Natural killer cell (primary cell): ENCODE data around the gene ATP5ME. TPM values are rescaled to one million over a fixed set of nuclear protein-coding genes. Genes with fewer than 3 reads are reported as not detected.
"Not testable (repeated sequence)": the region's sequence is repeated elsewhere in the genome, so short reads cannot be mapped to it uniquely, and the experiment has no call there.

ENCODE experiments used
- ATAC-seq, 3 donors: fragments of 150-1000 bp in 2 of 3; fragments of 200-7000 bp in 1 of 3; cut with Tn5 transposase; 1 replicate in 1 of 3; 2 replicates in 2 of 3; pipeline ENCODE4 v1.10.0; 2021; ENCODE audit warnings: mild to moderate bottlenecking in 2 of 3, moderate library complexity in 2 of 3
- DNase-seq, 2 donors: peaks; one replicate each; pipeline versions ENCODE4 v3.0.0 to v3.0.0-alpha.2; 2013 to 2021; ENCODE audit warnings: mixed read lengths in 1 of 2
- H3K27ac ChIP-seq: one replicate; pipeline ENCODE4 v1.5.1; 2013; ENCODE audit warnings: mild to moderate bottlenecking, low read length
- H3K27me3 ChIP-seq: one replicate; pipeline ENCODE4 v1.6.1; 2013; ENCODE audit warnings: low read length; ENCODE audit not compliant: control insufficient read depth, insufficient read depth
- H3K36me3 ChIP-seq: one replicate; pipeline ENCODE4 v1.6.1; 2013; ENCODE audit warnings: low read length; ENCODE audit not compliant: control insufficient read depth, insufficient read depth
- H3K4me1 ChIP-seq: one replicate; pipeline ENCODE4 v1.6.1; 2013; ENCODE audit warnings: low read length; ENCODE audit not compliant: control insufficient read depth, insufficient read depth
- H3K4me3 ChIP-seq: one replicate; pipeline ENCODE4 v1.5.1; 2013; ENCODE audit warnings: low read length
- H3K9me3 ChIP-seq: one replicate; pipeline ENCODE4 v1.6.1; 2013; ENCODE audit warnings: low read length; ENCODE audit not compliant: control insufficient read depth, insufficient read depth
- H3K27ac Mint-ChIP-seq, 2 donors: one replicate each; pipeline ENCODE4 v1.8.0; 2022; ENCODE audit warnings: mild to moderate bottlenecking in 2 of 2, mixed read lengths in 2 of 2, moderate library complexity in 1 of 2
- H3K27me3 Mint-ChIP-seq, 2 donors: one replicate each; pipeline ENCODE4 v1.8.0; 2022; ENCODE audit warnings: low read depth in 2 of 2, mixed read lengths in 2 of 2
- H3K36me3 Mint-ChIP-seq: one replicate; pipeline ENCODE4 v1.8.0; 2022; ENCODE audit warnings: mixed read lengths
- H3K4me1 Mint-ChIP-seq, 2 donors: one replicate each; pipeline ENCODE4 v1.8.0; 2022; ENCODE audit warnings: mixed read lengths in 2 of 2
- H3K4me3 Mint-ChIP-seq: one replicate; pipeline ENCODE4 v1.8.0; 2022; ENCODE audit warnings: mild to moderate bottlenecking, moderate library complexity, mixed read lengths
- H3K9me3 Mint-ChIP-seq, 2 donors: one replicate each; pipeline ENCODE4 v1.8.0; 2022; ENCODE audit warnings: mixed read lengths in 2 of 2
- CTCF ChIP-seq: fragments of 200-600 bp; IDR thresholded peaks from one replicate; pipeline ENCODE4 v1.8.0; 2022; ENCODE audit warnings: antibody characterized with exemption
- WGBS: methylation state at CpG from one replicate; pipeline ENCODE4 v1.1.7; 2013; ENCODE audit warnings: missing lambda C conversion rate; ENCODE audit not compliant: insufficient coverage; 5-methylcytosine and 5-hydroxymethylcytosine counted together
- intact Hi-C: fragments of 100-400 bp; cut with micrococcal nuclease; formaldehyde crosslinking; loops from one replicate; pipeline ENCODE4 v1.14.2; 2022
- total RNA-seq, 4 donors: library from RNA; stranded (reverse); fragments of 120-200 nt in 1 of 4; gene quantifications; one replicate each; pipeline versions ENCODE4 v1.2.3 to v1.2.4, GENCODE V29; 2013 to 2022

The ATP5ME gene
- total RNA-seq, 3 donors from 2014 or later (not counting 1 experiment from before 2014, with no cell fraction given): 114 to 140 (median 136) TPM

GRCh38 chr4:637536-638280, 36.4 kb downstream of the ATP5ME start:
- no peak for TF ChIP-seq CTCF
- no peaks in the 10 kb centered on the region for H3K36me3 Mint-ChIP-seq
- H3K27ac ChIP-seq: no peak overlapping the region
- H3K9me3 ChIP-seq: no peaks in the 10 kb centered on the region
- no peak overlapping the region for H3K27ac Mint-ChIP-seq
- WGBS: 76% methylated on average over 30 of the region's 32 CpGs
- no peak overlapping the region for H3K4me3 Mint-ChIP-seq
- ATAC-seq (no peak), DNase-seq (no peak)
- H3K36me3 ChIP-seq: no peaks in the 10 kb centered on the region
- no peak overlapping the region for H3K4me3 ChIP-seq
- no peaks in the 10 kb centered on the region for H3K27me3 ChIP-seq
- intact Hi-C loops: no loop called here
- no peaks in the 10 kb centered on the region for H3K9me3 Mint-ChIP-seq
- no peaks in the 10 kb centered on the region for H3K4me1 ChIP-seq
- peaks cover 3 to 9% of the 10 kb centered on the region in 2 donors for H3K27me3 Mint-ChIP-seq
- no peaks in the 10 kb centered on the region for H3K4me1 Mint-ChIP-seq

- Mint-ChIP-seq H3K9me3 (no peaks in the 10 kb centered on the region), H3K4me1 (no peaks in the 10 kb centered on the region), H3K27ac (no peak overlapping the region), H3K27me3 (peaks cover 3 to 9% of the 10 kb centered on the region in 2 donors), H3K36me3 (no peaks in the 10 kb centered on the region), H3K4me3 (no peak overlapping the region)
- Histone ChIP-seq H3K27ac (no peak overlapping the region), H3K4me1 (no peaks in the 10 kb centered on the region), H3K36me3 (no peaks in the 10 kb centered on the region), H3K27me3 (no peaks in the 10 kb centered on the region), H3K4me3 (no peak overlapping the region), H3K9me3 (no peaks in the 10 kb centered on the region)
- TF ChIP-seq CTCF: no peak
- WGBS: 81% methylated on average over 11 of the region's 13 CpGs
- intact Hi-C loops: no loop called here
- ATAC-seq (no peak), DNase-seq (no peak)
These were observed 37.4 kb downstream of the ATP5ME start for GRCh38 chr4:636628-637159.

- Mint-ChIP-seq H3K4me3 (no peak overlapping the region), H3K4me1 (no peaks in the 10 kb centered on the region), H3K27me3 (peaks cover 3 to 8% of the 10 kb centered on the region in 2 donors), H3K9me3 (peaks cover 0 to 2% of the 10 kb centered on the region in 2 donors), H3K36me3 (no peaks in the 10 kb centered on the region), H3K27ac (no peak overlapping the region)
- H3K27ac ChIP-seq: no peak overlapping the region
- no peaks in the 10 kb centered on the region for H3K9me3 ChIP-seq
- TF ChIP-seq CTCF: no peak
- ATAC-seq (no peak), DNase-seq (no peak)
- WGBS: 87% methylated on average over 22 of the region's 22 CpGs
- intact Hi-C loops: no loop called here
- no peak overlapping the region for H3K4me3 ChIP-seq
- no peaks in the 10 kb centered on the region for H3K36me3 ChIP-seq
- H3K27me3 ChIP-seq: no peaks in the 10 kb centered on the region
- no peaks in the 10 kb centered on the region for H3K4me1 ChIP-seq
These were observed 38.0 kb downstream of the ATP5ME start for GRCh38 chr4:635851-636627.

- not testable (repeated sequence) for H3K27ac ChIP-seq, H3K27ac Mint-ChIP-seq, ATAC-seq
These were observed 38.8 kb downstream of the ATP5ME start for GRCh38 chr4:635066-635835.

More at GRCh38 chr4:635066-635835, 38.8 kb downstream of the ATP5ME start:
- H3K9me3 Mint-ChIP-seq, H3K36me3 ChIP-seq, H3K4me3 ChIP-seq, H3K4me3 Mint-ChIP-seq, H3K9me3 ChIP-seq, intact Hi-C loops, H3K27me3 ChIP-seq, H3K27me3 Mint-ChIP-seq, H3K4me1 ChIP-seq, H3K4me1 Mint-ChIP-seq, H3K36me3 Mint-ChIP-seq, DNase-seq: not testable (repeated sequence)
- 92% methylated on average over 46 of the region's 46 CpGs for WGBS
